HEK293 (cell line): ENCODE data around the gene IQSEC1.

ENCODE experiments used
- CTCF ChIA-PET: fragments of 350-600 bp; formaldehyde crosslinking; extraction: SDS; loops from one replicate; lab custom pipeline; 2021; ENCODE audit warnings: antibody characterized with exemption; lab: Yijun Ruan, JAX
- POLR2A ChIA-PET: fragments of 300-600 bp; formaldehyde crosslinking; extraction: SDS; loops from one replicate; lab custom pipeline; 2020; ENCODE audit warnings: antibody characterized with exemption, inconsistent platforms; lab: Yijun Ruan, JAX
- H3K27ac ChIP-seq: fragments of 200-500 bp; sonication (Bioruptor generic); 2 replicates; pipeline ENCODE4 v1.5.1; 2014; ENCODE audit warnings: low read depth, low read length, control low read depth, inconsistent platforms; ENCODE audit errors: extremely low read depth
- H3K36me3 ChIP-seq, 2 experiments: fragments of 200-500 bp in 1 of 2; sonication (Bioruptor generic) in 1 of 2; 1 replicate in 1 of 2; 2 replicates in 1 of 2; pipeline ENCODE4 v1.5.1; 2014 to 2017; ENCODE audit warnings: inconsistent platforms in 2 of 2, low read length in 2 of 2; ENCODE audit not compliant: control insufficient read depth in 2 of 2, insufficient read depth in 1 of 2
- H3K4me1 ChIP-seq: fragments of 200-500 bp; sonication (Bioruptor generic); 2 replicates; pipeline ENCODE4 v1.5.1; 2014; ENCODE audit warnings: mild to moderate bottlenecking, low read length, inconsistent platforms; ENCODE audit not compliant: control insufficient read depth, insufficient read depth
- H3K4me3 ChIP-seq: 2 replicates; pipeline ENCODE4 v1.5.1; 2011; ENCODE audit warnings: low read depth, mild to moderate bottlenecking, control low read depth, low read length, moderate library complexity
- H3K9me3 ChIP-seq: fragments of 200-500 bp; sonication (Bioruptor generic); 2 replicates; pipeline ENCODE4 v1.5.1; 2014; ENCODE audit warnings: low read depth, low read length, inconsistent platforms; ENCODE audit not compliant: control insufficient read depth, insufficient read depth
- BCL11B ChIP-seq: fragments of 450-650 bp; formaldehyde crosslinking; IDR thresholded peaks from 2 replicates; pipeline ENCODE4 v1.5.1; 2016; ENCODE audit warnings: low read depth, missing biosample characterization, missing genetic modification characterization
- GLI4 ChIP-seq: fragments of 450-650 bp; formaldehyde crosslinking; IDR thresholded peaks from 2 replicates; pipeline ENCODE4 v1.5.1; 2016; ENCODE audit warnings: missing biosample characterization, missing genetic modification characterization
- KLF16 ChIP-seq: fragments of 450-650 bp; formaldehyde crosslinking; IDR thresholded peaks from 2 replicates; pipeline ENCODE4 v1.5.1; 2017; ENCODE audit warnings: missing biosample characterization, missing genetic modification characterization
- PATZ1 ChIP-seq: fragments of 450-650 bp; formaldehyde crosslinking; IDR thresholded peaks from 2 replicates; pipeline ENCODE4 v1.5.1; 2016; ENCODE audit warnings: missing biosample characterization, missing genetic modification characterization
- SP7 ChIP-seq: fragments of 450-650 bp; formaldehyde crosslinking; IDR thresholded peaks from 2 replicates; pipeline ENCODE4 v1.5.1; 2016; ENCODE audit warnings: missing biosample characterization, missing genetic modification characterization
- ZBTB17 ChIP-seq: fragments of 450-650 bp; formaldehyde crosslinking; IDR thresholded peaks from 2 replicates; pipeline ENCODE4 v1.5.1; 2016; ENCODE audit warnings: missing biosample characterization, missing genetic modification characterization
- ZBTB20 ChIP-seq: fragments of 450-650 bp; formaldehyde crosslinking; IDR thresholded peaks from 2 replicates; pipeline ENCODE4 v1.5.1; 2016; ENCODE audit warnings: missing biosample characterization, missing genetic modification characterization
- ZBTB26 ChIP-seq: fragments of 450-650 bp; formaldehyde crosslinking; optimal IDR thresholded peaks from 2 replicates; pipeline ENCODE3; 2016; ENCODE audit warnings: missing biosample characterization, mild to moderate bottlenecking, missing genetic modification characterization
- ZBTB8A ChIP-seq: fragments of 450-650 bp; formaldehyde crosslinking; IDR thresholded peaks from 2 replicates; pipeline ENCODE4 v1.5.1; 2016; ENCODE audit warnings: missing biosample characterization, missing genetic modification characterization
- ZIC2 ChIP-seq: fragments of 450-650 bp; formaldehyde crosslinking; IDR thresholded peaks from 2 replicates; pipeline ENCODE4 v1.5.1; 2016; ENCODE audit warnings: missing biosample characterization, missing genetic modification characterization
- ZNF140 ChIP-seq: fragments of 450-650 bp; formaldehyde crosslinking; IDR thresholded peaks from 2 replicates; pipeline ENCODE4 v1.5.1; 2016; ENCODE audit warnings: missing biosample characterization, missing genetic modification characterization
- ZNF146 ChIP-seq: fragments of 450-650 bp; formaldehyde crosslinking; IDR thresholded peaks from 2 replicates; pipeline ENCODE4 v1.5.1; 2016; ENCODE audit warnings: missing biosample characterization, missing genetic modification characterization
- ZNF169 ChIP-seq: fragments of 450-650 bp; formaldehyde crosslinking; IDR thresholded peaks from 2 replicates; pipeline ENCODE4 v1.5.1; 2016; ENCODE audit warnings: missing biosample characterization, missing genetic modification characterization
- ZNF223 ChIP-seq: fragments of 450-650 bp; formaldehyde crosslinking; IDR thresholded peaks from 2 replicates; pipeline ENCODE4 v1.5.1; 2016; ENCODE audit warnings: missing biosample characterization, missing genetic modification characterization
- ZNF24 ChIP-seq: fragments of 450-650 bp; formaldehyde crosslinking; IDR thresholded peaks from 2 replicates; pipeline ENCODE4 v1.5.1; 2016; ENCODE audit warnings: missing biosample characterization, missing genetic modification characterization
- ZNF26 ChIP-seq: fragments of 450-650 bp; formaldehyde crosslinking; IDR thresholded peaks from 2 replicates; pipeline ENCODE4 v1.5.1; 2016; ENCODE audit warnings: missing biosample characterization, missing genetic modification characterization
- ZNF292 ChIP-seq: fragments of 450-650 bp; formaldehyde crosslinking; IDR thresholded peaks from 2 replicates; pipeline ENCODE4 v1.5.1; 2016; ENCODE audit warnings: low read depth, missing biosample characterization, missing genetic modification characterization, borderline replicate concordance
- ZNF449 ChIP-seq: fragments of 450-650 bp; formaldehyde crosslinking; IDR thresholded peaks from 2 replicates; pipeline ENCODE4 v1.5.1; 2017; ENCODE audit warnings: missing biosample characterization, mild to moderate bottlenecking, missing genetic modification characterization, moderate library complexity
- ZNF514 ChIP-seq: fragments of 450-650 bp; formaldehyde crosslinking; IDR thresholded peaks from 2 replicates; pipeline ENCODE4 v1.5.1; 2016; ENCODE audit warnings: missing biosample characterization, missing genetic modification characterization
- ZNF560 ChIP-seq: fragments of 450-650 bp; formaldehyde crosslinking; IDR thresholded peaks from 2 replicates; pipeline ENCODE4 v1.5.1; 2017; ENCODE audit warnings: missing biosample characterization, missing genetic modification characterization, borderline replicate concordance
- ZNF692 ChIP-seq: fragments of 450-650 bp; formaldehyde crosslinking; IDR thresholded peaks from 2 replicates; pipeline ENCODE4 v1.5.1; 2016; ENCODE audit warnings: missing biosample characterization, missing genetic modification characterization
- ZNF707 ChIP-seq: fragments of 450-650 bp; formaldehyde crosslinking; IDR thresholded peaks from 2 replicates; pipeline ENCODE4 v1.5.1; 2016; ENCODE audit warnings: missing biosample characterization, missing genetic modification characterization
- ZNF785 ChIP-seq: fragments of 450-650 bp; formaldehyde crosslinking; IDR thresholded peaks from 2 replicates; pipeline ENCODE4 v1.5.1; 2016; ENCODE audit warnings: missing biosample characterization, missing genetic modification characterization
- ZNF792 ChIP-seq: fragments of 450-650 bp; formaldehyde crosslinking; IDR thresholded peaks from 2 replicates; pipeline ENCODE4 v1.5.1; 2016; ENCODE audit warnings: missing biosample characterization, missing genetic modification characterization
- ZSCAN30 ChIP-seq: fragments of 450-650 bp; IDR thresholded peaks from 2 replicates; pipeline ENCODE4 v1.5.1; 2018; ENCODE audit warnings: missing biosample characterization, mild to moderate bottlenecking, missing genetic modification characterization, moderate library complexity
- ZSCAN4 ChIP-seq: fragments of 450-650 bp; formaldehyde crosslinking; IDR thresholded peaks from 2 replicates; pipeline ENCODE4 v1.5.1; 2017; ENCODE audit warnings: missing biosample characterization, missing genetic modification characterization

The IQSEC1 gene

GRCh38 chr3:12967606-12968351 lies 105.5 kb downstream of the IQSEC1 start (continued):
- no peak for TF ChIP-seq ZSCAN4 (tag by site-specific recombination)
- TF ChIP-seq BCL11B (tag by site-specific recombination), result no peak
- no peak for TF ChIP-seq ZNF292 (tag by site-specific recombination)
- TF ChIP-seq SP7 (tag by site-specific recombination), result peak; percentile 47
- TF ChIP-seq ZNF514 (tag by site-specific recombination), result no peak
- no peak for TF ChIP-seq ZNF140 (tag by site-specific recombination)
- TF ChIP-seq ZIC2 (tag by site-specific recombination), result no peak
- no peak for TF ChIP-seq ZNF560 (tag by site-specific recombination)
- no peak for TF ChIP-seq ZSCAN30
- TF ChIP-seq, all 188 proteins: peak for 11

GRCh38 chr3:12966847-12967605 lies 106.2 kb downstream of the IQSEC1 start:
- H3K4me1 ChIP-seq, result peaks cover 7% of the 10 kb centered on the region
- POLR2A ChIA-PET, result interaction anchor here (0.6 to 1.9 kb wide), 9 partner anchors 9 to 485 kb away, joined by 3 to 6 read pairs (median 3); partner anchors contain the start of gene RPL32
- TF ChIP-seq ZBTB26 (tag by site-specific recombination) (peak; percentile 82), GLI4 (tag by site-specific recombination) (no peak), ZBTB20 (tag by site-specific recombination) (peak; percentile 81; the same call in 1 of the 2 replicates), ZSCAN30 (peak; percentile 79; the same call in 1 of the 2 replicates), ZNF785 (tag by site-specific recombination) (0 out of 2 replicates have a peak, but pooled peaks have one; percentile 39), ZNF146 (tag by site-specific recombination) (no peak), ZNF26 (tag by site-specific recombination) (no peak), ZNF223 (tag by site-specific recombination) (no peak), ZNF792 (tag by site-specific recombination) (peak; percentile 74; the same call in 1 of the 2 replicates), PATZ1 (tag by site-specific recombination) (peak; percentile 81), ZNF692 (tag by site-specific recombination) (peak; percentile 28; the same call in 1 of the 2 replicates), ZNF707 (tag by site-specific recombination) (no peak), ZBTB17 (tag by site-specific recombination) (peak; percentile 51), ZBTB8A (tag by site-specific recombination) (peak; percentile 96), ZNF169 (tag by site-specific recombination) (no peak), ZNF24 (tag by site-specific recombination) (no peak), KLF16 (tag by site-specific recombination) (0 out of 2 replicates have a peak, but pooled peaks have one; percentile 36), ZNF449 (tag by site-specific recombination) (no peak)

More at GRCh38 chr3:12966847-12967605, 106.2 kb downstream of the IQSEC1 start:
- H3K36me3 ChIP-seq, result peaks cover 0 to 7% of the 10 kb centered on the region in 2 experiments; a peak in 1 of 3 replicates
- H3K27ac ChIP-seq, result peak overlapping the region; percentile 51; the same call in 1 of the 2 replicates
- peak overlapping the region; percentile 74 for H3K4me3 ChIP-seq
- no peaks in the 10 kb centered on the region for H3K9me3 ChIP-seq
- CTCF ChIA-PET, result interaction anchor here (1.9 kb wide), 1 partner anchor 125 kb away, joined by 5 read pairs; the partner anchor contains the start of gene RPL32
